H1 (cell line): Measurements from ENCODE around the gene SLC6A19. TPM values are rescaled to one million over a fixed set of nuclear protein-coding genes. Genes with fewer than 3 reads are reported as not detected.

Source experiments
- CTCF ChIA-PET: fragments of 300-600 bp; sonication (Branson Sonifier 250); formaldehyde crosslinking; loops from one replicate; lab custom pipeline; 2021; ENCODE audit not compliant: partially characterized antibody; lab: Charles Lee
- POLR2A ChIA-PET: fragments of 300-600 bp; sonication (Branson Sonifier 250); formaldehyde crosslinking; loops from one replicate; lab custom pipeline; 2021; ENCODE audit warnings: inconsistent platforms; ENCODE audit not compliant: partially characterized antibody; lab: Charles Lee
- DNase-seq, 2 experiments: peaks; one replicate each; pipeline versions ENCODE4 v3.0.0 to v3.0.0-alpha.2; 2010 to 2022; ENCODE audit warnings: low spot score in 2 of 2, low read depth in 1 of 2, mixed read lengths in 1 of 2
- FAIRE-seq: peaks from 2 replicates; lab custom pipeline; 2011; peaks lifted over from hg19 to GRCh38; lab: Jason Lieb, UNC
- H2AFZ ChIP-seq: 2 replicates; pipeline ENCODE4 v1.8.1; 2012; ENCODE audit warnings: low read length, inconsistent platforms
- H2AK5ac ChIP-seq: 2 replicates; pipeline ENCODE4 v1.6.1; 2013; ENCODE audit warnings: low read depth, low read length
- H2BK120ac ChIP-seq: replicated peaks from 2 replicates; pipeline ENCODE3; 2013; ENCODE audit warnings: low read depth, low read length, inconsistent platforms
- H2BK12ac ChIP-seq: 2 replicates; pipeline ENCODE4 v1.6.1; 2013; ENCODE audit warnings: low read depth, low read length
- H2BK15ac ChIP-seq: 2 replicates; pipeline ENCODE4 v1.6.1; 2013; ENCODE audit warnings: low read length
- H2BK20ac ChIP-seq: 2 replicates; pipeline ENCODE4 v1.6.1; 2013; ENCODE audit warnings: low read length
- H2BK5ac ChIP-seq: 2 replicates; pipeline ENCODE4 v1.6.1; 2013; ENCODE audit warnings: low read depth, low read length
- H3K14ac ChIP-seq: 2 replicates; pipeline ENCODE4 v1.6.1; 2013; ENCODE audit warnings: inconsistent platforms; ENCODE audit not compliant: insufficient read length
- H3K18ac ChIP-seq: 2 replicates; pipeline ENCODE4 v1.6.1; 2013; ENCODE audit warnings: low read length; ENCODE audit errors: extremely low read depth
- H3K23ac ChIP-seq: 2 replicates; pipeline ENCODE4 v1.6.1; 2013; ENCODE audit warnings: inconsistent platforms; ENCODE audit not compliant: insufficient read length
- H3K23me2 ChIP-seq: 2 replicates; pipeline ENCODE4 v1.6.1; 2013; ENCODE audit warnings: low read depth, low read length
- H3K27ac ChIP-seq: 2 replicates; pipeline ENCODE4 v1.6.1; 2011; ENCODE audit warnings: low read depth, low read length, inconsistent platforms
- H3K27me3 ChIP-seq, 4 experiments: replicated peaks in 1 of 4; 1 replicate in 1 of 4; 2 replicates in 3 of 4; pipeline versions ENCODE4 v1.6.1 to v1.8.1; 2011 to 2013; ENCODE audit warnings: low read length in 3 of 4, mild to moderate bottlenecking in 3 of 4, inconsistent platforms in 2 of 4, mixed read lengths in 2 of 4, moderate library complexity in 1 of 4; ENCODE audit not compliant: control insufficient read depth in 3 of 4, insufficient read depth in 3 of 4; ENCODE audit errors: extremely low read depth in 1 of 4
- H3K36me3 ChIP-seq, 4 experiments: 2 replicates each; pipeline versions ENCODE4 v1.6.1 to v1.8.1; 2011 to 2013; ENCODE audit warnings: mild to moderate bottlenecking in 4 of 4, low read length in 3 of 4, moderate library complexity in 2 of 4, control low read depth in 1 of 4, inconsistent platforms in 1 of 4; ENCODE audit not compliant: insufficient read depth in 4 of 4, control insufficient read depth in 2 of 4
- H3K4ac ChIP-seq: replicated peaks from 2 replicates; pipeline ENCODE3; 2013; ENCODE audit warnings: low read length, low read depth, mixed read lengths, inconsistent platforms; ENCODE audit not compliant: insufficient read length
- H3K4me1 ChIP-seq, 4 experiments: replicated peaks in 1 of 4; 1 replicate in 1 of 4; 2 replicates in 3 of 4; pipeline versions ENCODE4 v1.6.1 to v1.8.1; 2011 to 2013; ENCODE audit warnings: low read length in 3 of 4, inconsistent platforms in 2 of 4, mixed read lengths in 1 of 4; ENCODE audit not compliant: insufficient read depth in 4 of 4, control insufficient read depth in 3 of 4
- H3K4me2 ChIP-seq, 2 experiments: 2 replicates each; pipeline versions ENCODE4 v1.6.1 to v1.8.1; 2011 to 2013; ENCODE audit warnings: low read depth in 2 of 2, low read length in 2 of 2, control low read depth in 1 of 2, inconsistent platforms in 1 of 2, mild to moderate bottlenecking in 1 of 2; ENCODE audit not compliant: insufficient read depth in 1 of 2
- H3K4me3 ChIP-seq, 4 experiments: fragments of 200-600, 300-600 bp in 1 of 4; sonication (generic), shearing (Covaris generic), sonication (Bioruptor Twin) in 1 of 4; 2 replicates each; pipeline versions ENCODE4 v1.5.1 to v1.8.1; 2011 to 2016; ENCODE audit warnings: low read length in 4 of 4, low read depth in 3 of 4, control low read depth in 2 of 4, inconsistent platforms in 2 of 4, mild to moderate bottlenecking in 2 of 4, mixed read lengths in 1 of 4, moderate library complexity in 1 of 4; ENCODE audit not compliant: insufficient read depth in 2 of 4; ENCODE audit errors: extremely low read depth in 1 of 4
- H3K56ac ChIP-seq: replicated peaks from 2 replicates; pipeline ENCODE3; 2013; ENCODE audit warnings: low read depth, mild to moderate bottlenecking, mixed read lengths, low read length, inconsistent platforms; ENCODE audit not compliant: insufficient read length
- H3K79me1 ChIP-seq: 2 replicates; pipeline ENCODE4 v1.6.1; 2013; ENCODE audit warnings: low read depth, low read length, control low read depth
- H3K79me2 ChIP-seq, 2 experiments: 2 replicates each; pipeline versions ENCODE4 v1.6.1 to v1.8.1; 2012 to 2013; ENCODE audit warnings: low read length in 2 of 2, mild to moderate bottlenecking in 2 of 2, inconsistent platforms in 1 of 2; ENCODE audit not compliant: insufficient read depth in 2 of 2, control insufficient read depth in 1 of 2
- H3K9ac ChIP-seq, 4 experiments: replicated peaks in 1 of 4; 1 replicate in 1 of 4; 2 replicates in 3 of 4; pipeline versions ENCODE4 v1.6.1 to v1.8.1; 2011 to 2013; ENCODE audit warnings: low read depth in 3 of 4, low read length in 3 of 4, control low read depth in 2 of 4, mild to moderate bottlenecking in 2 of 4, moderate library complexity in 2 of 4, inconsistent platforms in 1 of 4; ENCODE audit errors: extremely low read depth in 1 of 4
- H3K9me3 ChIP-seq, 2 experiments: 2 replicates each; pipeline versions ENCODE4 v1.6.1 to v1.8.1; 2012 to 2013; ENCODE audit warnings: mild to moderate bottlenecking in 2 of 2, moderate library complexity in 2 of 2, control low read depth in 1 of 2, inconsistent platforms in 1 of 2, low read depth in 1 of 2, low read length in 1 of 2, mixed read lengths in 1 of 2; ENCODE audit not compliant: insufficient read depth in 2 of 2
- H4K20me1 ChIP-seq, 2 experiments: replicated peaks in 1 of 2; 2 replicates each; pipeline versions ENCODE3 to v1.8.1; 2011 to 2013; ENCODE audit warnings: inconsistent platforms in 2 of 2, low read length in 2 of 2, mild to moderate bottlenecking in 1 of 2; ENCODE audit not compliant: insufficient read depth in 2 of 2, control insufficient read depth in 1 of 2
- H4K5ac ChIP-seq: 2 replicates; pipeline ENCODE4 v1.6.1; 2013; ENCODE audit warnings: low read length, low read depth, mixed read lengths, inconsistent platforms; ENCODE audit not compliant: insufficient read length
- H4K8ac ChIP-seq: 2 replicates; pipeline ENCODE4 v1.8.0; 2013; ENCODE audit warnings: mild to moderate bottlenecking, moderate library complexity, low read length, inconsistent platforms; ENCODE audit not compliant: insufficient read depth; ENCODE audit errors: extremely low read depth
- H4K91ac ChIP-seq: replicated peaks from 2 replicates; pipeline ENCODE3; 2013; ENCODE audit warnings: low read length, mixed read lengths, inconsistent platforms; ENCODE audit not compliant: insufficient read length
- ATF2 ChIP-seq: IDR thresholded peaks from 2 replicates; pipeline ENCODE4 v1.6.1; 2012; ENCODE audit warnings: low read length, inconsistent platforms
- FOSL1 ChIP-seq: IDR thresholded peaks from 2 replicates; pipeline ENCODE4 v1.6.1; 2011; ENCODE audit warnings: mild to moderate bottlenecking, low read depth, low read length, moderate library complexity; ENCODE audit not compliant: insufficient read depth
- NANOG ChIP-seq: IDR thresholded peaks from 2 replicates; pipeline ENCODE4 v1.6.1; 2011; ENCODE audit warnings: low read length, low read depth, mild to moderate bottlenecking, inconsistent platforms; ENCODE audit not compliant: insufficient read depth, poor library complexity, severe bottlenecking
- SP2 ChIP-seq: IDR thresholded peaks from 2 replicates; pipeline ENCODE4 v1.6.1; 2012; ENCODE audit warnings: mild to moderate bottlenecking, low read length, inconsistent platforms
- SRF ChIP-seq: IDR thresholded peaks from 2 replicates; pipeline ENCODE4 v1.6.1; 2011; ENCODE audit warnings: mild to moderate bottlenecking, low read depth, low read length, moderate library complexity
- SUZ12 ChIP-seq: fragments of 200-600 bp; sonication (generic); IDR thresholded peaks from 2 replicates; pipeline ENCODE4 v1.6.1; 2012; ENCODE audit warnings: mild to moderate bottlenecking, inconsistent platforms, low read length, moderate library complexity, mixed read lengths
- ZNF274 ChIP-seq: IDR thresholded peaks from 2 replicates; pipeline ENCODE4 v1.7.0; 2012; ENCODE audit warnings: low read length, borderline replicate concordance; ENCODE audit errors: extremely low read depth
- WGBS, 2 experiments: shearing (Covaris generic) in 1 of 2; methylation state at CpG; one replicate each; pipeline versions ENCODE4 v1.1.6 to v1.1.7; 2013 to 2015; ENCODE audit warnings: low lambda C conversion rate in 2 of 2, mixed read lengths in 2 of 2, inconsistent platforms in 1 of 2, low coverage in 1 of 2, missing lambda C conversion rate in 1 of 2; ENCODE audit not compliant: insufficient replicate concordance in 2 of 2, insufficient coverage in 1 of 2, insufficient read length in 1 of 2; ENCODE audit errors: extremely low coverage in 1 of 2, missing lambda C conversion rate in 1 of 2; 5-methylcytosine and 5-hydroxymethylcytosine counted together
- polyA plus RNA-seq, 7 experiments: library from polyadenylated mRNA; depleted of rRNA in 3 of 7; stranded (reverse) in 5 of 7; unstranded in 2 of 7; fragments of >200 nt in 5 of 7; fragments of 200-250 nt in 2 of 7; gene quantifications; 1 replicate in 5 of 7; 2 replicates in 1 of 7; 4 replicates in 1 of 7; pipeline versions ENCODE4 v1.2.1 to v1.2.3, GENCODE V29; 2011 to 2013; ENCODE audit warnings: missing spikeins in 2 of 7, mixed read lengths in 2 of 7
- total RNA-seq: library from RNA; stranded (reverse); fragmentation: NEBNext Ultra II Directional; extraction: Animal tissue kit (Norgen Biotek cat#: 25700); gene quantifications from 2 replicates; pipeline ENCODE4 v1.2.1, GENCODE V29; 2021
- TF ChIP-seq, protein P1 (sequence below), 3 experiments: IDR thresholded peaks; 1 replicate in 2 of 3; 2 replicates in 1 of 3; pipeline versions ENCODE4 v1.5.1 to v1.6.1; 2011; ENCODE audit warnings: low read length in 3 of 3, mild to moderate bottlenecking in 3 of 3, inconsistent platforms in 2 of 3, low read depth in 1 of 3, moderate library complexity in 1 of 3; ENCODE audit not compliant: insufficient read depth in 1 of 3; ENCODE audit errors: control extremely low read depth in 1 of 3
- TF ChIP-seq, protein P2 (sequence below): IDR thresholded peaks from 2 replicates; pipeline ENCODE4 v1.6.1; 2012; ENCODE audit warnings: inconsistent platforms

The SLC6A19 gene
- total and polyA plus RNA-seq, 2 of the 8 experiments (the other 6 are each of a cell fraction or from before 2014, with no cell fraction given): 0.02 TPM; not detected in 1

DNA sequence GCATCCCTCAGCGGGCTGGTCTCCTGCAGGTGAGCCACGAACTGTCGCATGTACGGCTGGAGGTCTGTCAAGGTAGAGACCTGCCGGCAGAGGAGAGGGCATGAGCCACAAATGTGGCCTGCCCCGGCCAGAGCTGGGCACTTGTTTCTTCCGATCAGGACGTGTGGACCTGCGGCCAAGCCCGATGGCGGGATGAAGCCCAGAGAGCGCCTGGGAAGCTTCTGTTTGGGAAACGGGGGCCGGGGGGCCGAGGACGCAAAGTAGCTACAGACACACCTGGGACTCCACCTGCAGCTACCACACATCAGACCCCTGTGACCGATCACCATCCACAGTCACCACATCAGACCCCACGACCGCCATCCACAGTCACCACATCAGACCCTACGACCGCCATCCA lies 70.8 kb downstream of the SLC6A19 start:
- Histone ChIP-seq H3K27me3 (no peaks in the 10 kb centered on the region), H2BK20ac (no peak overlapping the region)
- no peak for TF ChIP-seq SRF
- no peak for TF ChIP-seq SUZ12
- no peak for TF ChIP-seq SP2
- TF ChIP-seq FOSL1: no peak
- TF ChIP-seq, protein P1, sequence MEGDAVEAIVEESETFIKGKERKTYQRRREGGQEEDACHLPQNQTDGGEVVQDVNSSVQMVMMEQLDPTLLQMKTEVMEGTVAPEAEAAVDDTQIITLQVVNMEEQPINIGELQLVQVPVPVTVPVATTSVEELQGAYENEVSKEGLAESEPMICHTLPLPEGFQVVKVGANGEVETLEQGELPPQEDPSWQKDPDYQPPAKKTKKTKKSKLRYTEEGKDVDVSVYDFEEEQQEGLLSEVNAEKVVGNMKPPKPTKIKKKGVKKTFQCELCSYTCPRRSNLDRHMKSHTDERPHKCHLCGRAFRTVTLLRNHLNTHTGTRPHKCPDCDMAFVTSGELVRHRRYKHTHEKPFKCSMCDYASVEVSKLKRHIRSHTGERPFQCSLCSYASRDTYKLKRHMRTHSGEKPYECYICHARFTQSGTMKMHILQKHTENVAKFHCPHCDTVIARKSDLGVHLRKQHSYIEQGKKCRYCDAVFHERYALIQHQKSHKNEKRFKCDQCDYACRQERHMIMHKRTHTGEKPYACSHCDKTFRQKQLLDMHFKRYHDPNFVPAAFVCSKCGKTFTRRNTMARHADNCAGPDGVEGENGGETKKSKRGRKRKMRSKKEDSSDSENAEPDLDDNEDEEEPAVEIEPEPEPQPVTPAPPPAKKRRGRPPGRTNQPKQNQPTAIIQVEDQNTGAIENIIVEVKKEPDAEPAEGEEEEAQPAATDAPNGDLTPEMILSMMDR (IDR thresholded peaks at IDR 0.05; ENCODE audit: control extremely low read depth in 1 of 3, insufficient read depth in 1 of 3, low read depth in 1 of 3, low read length in 3 of 3): no peak
- TF ChIP-seq, protein P2, sequence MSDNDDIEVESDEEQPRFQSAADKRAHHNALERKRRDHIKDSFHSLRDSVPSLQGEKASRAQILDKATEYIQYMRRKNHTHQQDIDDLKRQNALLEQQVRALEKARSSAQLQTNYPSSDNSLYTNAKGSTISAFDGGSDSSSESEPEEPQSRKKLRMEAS: no peak
- no peak for TF ChIP-seq NANOG
- TF ChIP-seq ZNF274: no peak
- no peak for TF ChIP-seq ATF2

More for the DNA sequence above, 70.8 kb downstream of the SLC6A19 start:
- Histone ChIP-seq H3K79me1 (peaks cover 4% of the 10 kb centered on the region; the same call in 1 of the 2 replicates), H2BK12ac (no peak overlapping the region), H4K20me1 (peaks cover 0 to 4% of the 10 kb centered on the region in 2 experiments), H3K56ac (no peak overlapping the region), H3K9me3 (no peaks in the 10 kb centered on the region; a peak in 1 of 4 replicates), H2AK5ac (no peak overlapping the region), H4K91ac (no peak overlapping the region), H3K4me1 (no peaks in the 10 kb centered on the region), H3K36me3 (peaks cover 0 to 11% (median 3%) of the 10 kb centered on the region in 4 experiments; a peak in 3 of 8 replicates), H4K5ac (no peak overlapping the region), H2BK15ac (no peak overlapping the region), H3K4ac (no peak overlapping the region), H2AFZ (no peak overlapping the region), H3K27ac (no peak overlapping the region), H2BK5ac (no peak overlapping the region), H3K14ac (no peak overlapping the region), H3K18ac (no peak overlapping the region), H4K8ac (no peak overlapping the region), H3K23ac (no peak overlapping the region), H3K23me2 (peaks cover 3% of the 10 kb centered on the region; the same call in 1 of the 2 replicates), H3K4me2 (no peak overlapping the region), H3K79me2 (peaks cover 3 to 12% of the 10 kb centered on the region in 2 experiments; a peak in 2 of 4 replicates), H3K4me3 (no peak overlapping the region), H3K9ac (no peak overlapping the region), H2BK120ac (no peak overlapping the region)
- CTCF ChIA-PET: no interaction called here
- POLR2A ChIA-PET: no interaction called here
- no peak for DNase-seq
- 98% methylated on average over 12 of the region's 21 CpGs; no CpG with 5 or more reads in 1 of the 2 experiments for WGBS, 2 experiments
- FAIRE-seq: no peak
